Neutrophil (primary cell): ENCODE data around the gene HIPK2.

Experiments used
- H3K27ac ChIP-seq: fragments of 200-600 bp; sonication (generic); 2 replicates; pipeline ENCODE4 v1.5.1; 2016; ENCODE audit warnings: mild to moderate bottlenecking, moderate library complexity
- H3K27me3 ChIP-seq: fragments of 200-600 bp; sonication (generic); 2 replicates; pipeline ENCODE4 v1.6.0; 2016; ENCODE audit warnings: mild to moderate bottlenecking
- H3K36me3 ChIP-seq: fragments of 200-600 bp; sonication (generic); 2 replicates; pipeline ENCODE4 v1.5.1; 2017
- H3K4me1 ChIP-seq, 2 experiments: fragments of 200-600 bp in 1 of 2; sonication (generic) in 1 of 2; 1 replicate in 1 of 2; 2 replicates in 1 of 2; pipeline versions ENCODE4 v1.5.1 to v1.6.1; 2013 to 2016; ENCODE audit warnings: low read depth in 1 of 2, low read length in 1 of 2, mild to moderate bottlenecking in 1 of 2, moderate library complexity in 1 of 2; ENCODE audit not compliant: control insufficient read depth in 1 of 2, insufficient read depth in 1 of 2
- H3K4me3 ChIP-seq, 2 experiments: fragments of 200-600 bp in 1 of 2; sonication (generic) in 1 of 2; 1 replicate in 1 of 2; 2 replicates in 1 of 2; pipeline ENCODE4 v1.5.1; 2013 to 2016; ENCODE audit warnings: low read depth in 1 of 2, low read length in 1 of 2, mild to moderate bottlenecking in 1 of 2, moderate library complexity in 1 of 2
- H3K9me3 ChIP-seq: fragments of 200-600 bp; sonication (generic); 2 replicates; pipeline ENCODE4 v1.5.1; 2016
- CTCF ChIP-seq: fragments of 200-600 bp; sonication (generic); IDR thresholded peaks from 2 replicates; pipeline ENCODE4 v1.5.1; 2016; ENCODE audit warnings: antibody characterized with exemption

HIPK2 gene

GRCh38 chr7:139799586-139799985, 21.8 kb upstream of the HIPK2 start:
- TF ChIP-seq CTCF: no peak
- H3K4me3 ChIP-seq: no peak overlapping the region
- no peaks in the 10 kb centered on the region for H3K27me3 ChIP-seq
- H3K9me3 ChIP-seq: no peaks in the 10 kb centered on the region
- no peaks in the 10 kb centered on the region for H3K4me1 ChIP-seq
- no peaks in the 10 kb centered on the region for H3K36me3 ChIP-seq
- no peak overlapping the region for H3K27ac ChIP-seq

GRCh38 chr7:139798892-139799291, 21.1 kb upstream of the HIPK2 start:
- H3K9me3 ChIP-seq: no peaks in the 10 kb centered on the region
- H3K36me3 ChIP-seq: no peaks in the 10 kb centered on the region
- H3K4me1 ChIP-seq: no peaks in the 10 kb centered on the region
- TF ChIP-seq CTCF: no peak
- H3K4me3 ChIP-seq: no peak overlapping the region
- H3K27ac ChIP-seq: no peak overlapping the region
- no peaks in the 10 kb centered on the region for H3K27me3 ChIP-seq

- H3K4me3 ChIP-seq: no peak overlapping the region
- no peaks in the 10 kb centered on the region for H3K36me3 ChIP-seq
- TF ChIP-seq CTCF: no peak
- no peaks in the 10 kb centered on the region for H3K9me3 ChIP-seq
- H3K4me1 ChIP-seq: no peaks in the 10 kb centered on the region
- no peak overlapping the region for H3K27ac ChIP-seq
- no peaks in the 10 kb centered on the region for H3K27me3 ChIP-seq
These were observed 20.4 kb upstream of the HIPK2 start for GRCh38 chr7:139798221-139798620.

GRCh38 chr7:139797607-139798006, 19.8 kb upstream of the HIPK2 start:
- Histone ChIP-seq H3K4me1 (no peaks in the 10 kb centered on the region), H3K27me3 (no peaks in the 10 kb centered on the region), H3K36me3 (no peaks in the 10 kb centered on the region), H3K4me3 (no peak overlapping the region), H3K9me3 (no peaks in the 10 kb centered on the region), H3K27ac (no peak overlapping the region)
- no peak for TF ChIP-seq CTCF

- H3K4me3 ChIP-seq: no peak overlapping the region
These were observed 13.5 kb upstream of the HIPK2 start for GRCh38 chr7:139791316-139791715.

More at GRCh38 chr7:139791316-139791715, 13.5 kb upstream of the HIPK2 start:
- H3K4me1 ChIP-seq: no peaks in the 10 kb centered on the region
- H3K9me3 ChIP-seq: no peaks in the 10 kb centered on the region
- TF ChIP-seq CTCF: no peak
- no peaks in the 10 kb centered on the region for H3K36me3 ChIP-seq
- H3K27ac ChIP-seq: no peak overlapping the region
- H3K27me3 ChIP-seq: peaks cover 4% of the 10 kb centered on the region
